Measurements from ENCODE around the gene PSMD11.

The PSMD11 gene

GRCh38 chr17:32444301-32445073 lies at the start of gene PSMD11:
PSMD11 (plus strand) TSS chr17:32444510; CDS start chr17:32444524, 14 bp downstream.
- POLR2A ChIA-PET, result interaction anchor here (0.6 to 1.5 kb wide), 20 partner anchors 8 to 191 kb away, joined by 3 to 8 read pairs (median 3); partner anchors contain the start of gene CDK5R1
- Histone ChIP-seq H3K27ac (ENCODE audit: extremely low read depth, low read depth, low read length) (peak within 1 kb of the TSS; percentile 92), H3K9me3 (ENCODE audit: control insufficient read depth, insufficient read depth, low read depth, low read length) (no peaks in the 10 kb centered on the region), H3K4me3 (ENCODE audit: low read depth, low read length) (peak within 1 kb of the TSS; percentile 94), H3K36me3 (ENCODE audit: control insufficient read depth in 2 of 2, insufficient read depth in 1 of 2, low read length in 2 of 2) (peaks cover 29 to 34% of the 10 kb centered on the region in 2 experiments), H3K4me1 (ENCODE audit: control insufficient read depth, insufficient read depth, low read length) (peaks cover 9% of the 10 kb centered on the region)
- CTCF ChIA-PET, result interaction anchor here (0.6 to 11.4 kb wide), 45 partner anchors 8 to 563 kb away, joined by 3 to 198 read pairs (median 4); partner anchors contain the start of genes CDK5R1 and MYO1D
- peak; percentile 78 for TF ChIP-seq ZBTB26 (tag by site-specific recombination; optimal IDR thresholded peaks at IDR 0.05)
- no peak; the same call in 1 of the 2 replicates for TF ChIP-seq ELK4 (IDR thresholded peaks at IDR 0.05; ENCODE audit: borderline replicate concordance, low read depth, low read length)
- no peak for TF ChIP-seq ZNF623 (tag by site-specific recombination; IDR thresholded peaks at IDR 0.05)
- peak; percentile 91 for TF ChIP-seq KLF8 (tag by site-specific recombination; IDR thresholded peaks at IDR 0.05)
- no peak for TF ChIP-seq PRDM1 (tag by site-specific recombination; IDR thresholded peaks at IDR 0.05)
- TF ChIP-seq ZIC2 (tag by site-specific recombination; IDR thresholded peaks at IDR 0.05), result peak; percentile 69
- TF ChIP-seq ZNF660 (tag by site-specific recombination; IDR thresholded peaks at IDR 0.05), result peak; percentile 89
- TF ChIP-seq BCL11B (tag by site-specific recombination; IDR thresholded peaks at IDR 0.05; ENCODE audit: low read depth), result no peak
- peak; percentile 90 for TF ChIP-seq SP3 (tag by site-specific recombination; IDR thresholded peaks at IDR 0.05)
- TF ChIP-seq ZNF169 (tag by site-specific recombination; IDR thresholded peaks at IDR 0.05), result no peak
- peak; percentile 80 for TF ChIP-seq ZNF580 (tag by site-specific recombination; IDR thresholded peaks at IDR 0.05)
- peak; percentile 72 for TF ChIP-seq ZNF501 (tag by site-specific recombination; IDR thresholded peaks at IDR 0.05)
- TF ChIP-seq GLI4 (tag by site-specific recombination; IDR thresholded peaks at IDR 0.05), result 0 out of 2 replicates have a peak, but pooled peaks have one; percentile 30
- 0 out of 2 replicates have a peak, but pooled peaks have one; percentile 46 for TF ChIP-seq ZNF391 (tag by site-specific recombination; IDR thresholded peaks at IDR 0.05; ENCODE audit: borderline replicate concordance, low read depth)
- TF ChIP-seq ZBTB21 (tag by site-specific recombination; IDR thresholded peaks at IDR 0.05), result 0 out of 2 replicates have a peak, but pooled peaks have one; percentile 17
- TF ChIP-seq, protein P1, sequence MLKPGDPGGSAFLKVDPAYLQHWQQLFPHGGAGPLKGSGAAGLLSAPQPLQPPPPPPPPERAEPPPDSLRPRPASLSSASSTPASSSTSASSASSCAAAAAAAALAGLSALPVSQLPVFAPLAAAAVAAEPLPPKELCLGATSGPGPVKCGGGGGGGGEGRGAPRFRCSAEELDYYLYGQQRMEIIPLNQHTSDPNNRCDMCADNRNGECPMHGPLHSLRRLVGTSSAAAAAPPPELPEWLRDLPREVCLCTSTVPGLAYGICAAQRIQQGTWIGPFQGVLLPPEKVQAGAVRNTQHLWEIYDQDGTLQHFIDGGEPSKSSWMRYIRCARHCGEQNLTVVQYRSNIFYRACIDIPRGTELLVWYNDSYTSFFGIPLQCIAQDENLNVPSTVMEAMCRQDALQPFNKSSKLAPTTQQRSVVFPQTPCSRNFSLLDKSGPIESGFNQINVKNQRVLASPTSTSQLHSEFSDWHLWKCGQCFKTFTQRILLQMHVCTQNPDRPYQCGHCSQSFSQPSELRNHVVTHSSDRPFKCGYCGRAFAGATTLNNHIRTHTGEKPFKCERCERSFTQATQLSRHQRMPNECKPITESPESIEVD (tag by site-specific recombination; IDR thresholded peaks at IDR 0.05), result no peak
- peak; percentile 80 for TF ChIP-seq SP7 (tag by site-specific recombination; IDR thresholded peaks at IDR 0.05)
- TF ChIP-seq EGR2 (tag by site-specific recombination; IDR thresholded peaks at IDR 0.05; ENCODE audit: low read depth), result peak; percentile 70; the same call in 1 of the 2 replicates
- TF ChIP-seq ZNF843 (tag by site-specific recombination; IDR thresholded peaks at IDR 0.05), result peak; percentile 60
- no peak for TF ChIP-seq ZNF423 (tag by site-specific recombination; IDR thresholded peaks at IDR 0.05)
- TF ChIP-seq YY1 (tag by site-specific recombination; IDR thresholded peaks at IDR 0.05), result peak; percentile 91
- TF ChIP-seq ZBTB7A (tag by site-specific recombination; IDR thresholded peaks at IDR 0.05; ENCODE audit: low read depth), result peak; percentile 80; the same call in 1 of the 2 replicates
- TF ChIP-seq KLF1 (tag by site-specific recombination; IDR thresholded peaks at IDR 0.05), result peak; percentile 86
- TF ChIP-seq ZNF639 (tag by site-specific recombination; IDR thresholded peaks at IDR 0.05), result peak; percentile 81; the same call in 1 of the 2 replicates
- TF ChIP-seq KLF10 (tag by site-specific recombination; IDR thresholded peaks at IDR 0.05), result peak; percentile 76; the same call in 1 of the 2 replicates
- no peak for TF ChIP-seq ZNF530 (tag by site-specific recombination; IDR thresholded peaks at IDR 0.05; ENCODE audit: low read depth)
- no peak for TF ChIP-seq ZNF112 (tag by site-specific recombination; IDR thresholded peaks at IDR 0.05)
- TF ChIP-seq ZBTB20 (tag by site-specific recombination; IDR thresholded peaks at IDR 0.05), result no peak
- no peak for TF ChIP-seq ZNF768 (tag by site-specific recombination; IDR thresholded peaks at IDR 0.05)
- TF ChIP-seq ZXDB (tag by site-specific recombination; IDR thresholded peaks at IDR 0.05), result peak; percentile 71
- TF ChIP-seq ZNF223 (tag by site-specific recombination; IDR thresholded peaks at IDR 0.05), result no peak
- peak; percentile 16; the same call in 1 of the 2 replicates for TF ChIP-seq ZNF24 (tag by site-specific recombination; IDR thresholded peaks at IDR 0.05)
- no peak for TF ChIP-seq ZNF140 (tag by site-specific recombination; IDR thresholded peaks at IDR 0.05)
- 0 out of 2 replicates have a peak, but pooled peaks have one; percentile 20 for TF ChIP-seq OSR2 (tag by site-specific recombination; IDR thresholded peaks at IDR 0.05)
